Raji (cell line): Measurements from ENCODE around the gene RNF34.

ENCODE experiments used
- POLR2A ChIP-seq: IDR thresholded peaks from 2 replicates; pipeline ENCODE4 v1.6.1; 2011; ENCODE audit warnings: low read depth, low read length, control low read depth; ENCODE audit not compliant: insufficient read depth

The RNF34 gene

GRCh38 chr12:121443911-121444841, 44.3 kb downstream of the RNF34 start:
- no peak for TF ChIP-seq POLR2A

- no peak for TF ChIP-seq POLR2A
Measured at GRCh38 chr12:121444842-121445202, 44.9 kb downstream of the RNF34 start.

GRCh38 chr12:121446750-121447149, 46.8 kb downstream of the RNF34 start:
- no peak for TF ChIP-seq POLR2A

- no peak for TF ChIP-seq POLR2A
Measured at GRCh38 chr12:121448771-121449315, 48.9 kb downstream of the RNF34 start.

- no peak for TF ChIP-seq POLR2A
Measured at GRCh38 chr12:121451961-121452339, 52.0 kb downstream of the RNF34 start.

GRCh38 chr12:121452340-121452984, 52.5 kb downstream of the RNF34 start:
- TF ChIP-seq POLR2A, result no peak

- TF ChIP-seq POLR2A, result no peak
Measured at GRCh38 chr12:121452985-121453360, 53.1 kb downstream of the RNF34 start.

GRCh38 chr12:121453629-121454028, 53.7 kb downstream of the RNF34 start:
- no peak for TF ChIP-seq POLR2A

GRCh38 chr12:121454921-121455320, 55.0 kb downstream of the RNF34 start:
- no peak for TF ChIP-seq POLR2A

GRCh38 chr12:121455766-121456420, 56.0 kb downstream of the RNF34 start:
- TF ChIP-seq POLR2A, result no peak

- no peak for TF ChIP-seq POLR2A
Measured at GRCh38 chr12:121456551-121456950, 56.6 kb downstream of the RNF34 start.

- no peak for TF ChIP-seq POLR2A
Measured at GRCh38 chr12:121461048-121461447, 61.1 kb downstream of the RNF34 start.

- TF ChIP-seq POLR2A, result no peak
Measured at GRCh38 chr12:121464331-121464730, 64.4 kb downstream of the RNF34 start.

GRCh38 chr12:121465921-121466793, 66.2 kb downstream of the RNF34 start:
- TF ChIP-seq POLR2A, result no peak
